Neural cell (in vitro differentiated cells): ENCODE data around the gene REM2. TPM values are rescaled to one million over a fixed set of nuclear protein-coding genes. Genes with fewer than 3 reads are reported as not detected.

Experiments
- H2AFZ ChIP-seq: fragments of 200-600, 300-800 bp; sonication (generic), shearing (Covaris generic); 2 replicates; pipeline ENCODE4 v1.6.0; 2014; ENCODE audit warnings: low read depth, mild to moderate bottlenecking, antibody characterized with exemption, low read length, moderate library complexity
- H3F3A ChIP-seq: fragments of 200-600 bp; shearing (Covaris generic); 2 replicates; pipeline ENCODE4 v1.6.1; 2016; ENCODE audit warnings: mild to moderate bottlenecking, moderate library complexity, mixed read lengths, antibody characterized with exemption, low read length; ENCODE audit not compliant: insufficient read depth, poor library complexity, severe bottlenecking
- H3K27ac ChIP-seq: fragments of 200-600, 300-800 bp; sonication (generic), shearing (Covaris generic); 2 replicates; pipeline ENCODE4 v1.5.1; 2014; ENCODE audit warnings: mild to moderate bottlenecking, low read length, moderate library complexity
- H3K27me3 ChIP-seq: fragments of 300-800, 200-600 bp; sonication (generic), shearing (Covaris generic); 2 replicates; pipeline ENCODE4 v1.6.0; 2014; ENCODE audit warnings: mild to moderate bottlenecking, low read depth, low read length, moderate library complexity; ENCODE audit not compliant: insufficient read depth
- H3K36me3 ChIP-seq: fragments of 300-800, 200-600 bp; sonication (generic), shearing (Covaris generic); 2 replicates; pipeline ENCODE4 v1.5.1; 2014; ENCODE audit warnings: mild to moderate bottlenecking, antibody characterized with exemption, low read length, moderate library complexity; ENCODE audit not compliant: insufficient read depth
- H3K4me2 ChIP-seq: fragments of 300-800, 200-600 bp; sonication (generic), shearing (Covaris generic); 2 replicates; pipeline ENCODE4 v1.6.0; 2014; ENCODE audit warnings: mild to moderate bottlenecking, low read length
- H3K4me3 ChIP-seq: fragments of 300-800, 200-600 bp; sonication (generic), shearing (Covaris generic); 2 replicates; pipeline ENCODE4 v1.5.1; 2014; ENCODE audit warnings: mild to moderate bottlenecking, low read length, moderate library complexity
- H3K79me2 ChIP-seq: fragments of 200-600 bp; shearing (Covaris generic); replicated peaks from 2 replicates; pipeline ENCODE4 v1.6.0; 2014; ENCODE audit warnings: mild to moderate bottlenecking, low read length, moderate library complexity; ENCODE audit not compliant: insufficient read depth
- H3K9ac ChIP-seq: fragments of 300-800, 200-600 bp; sonication (generic), shearing (Covaris generic); 2 replicates; pipeline ENCODE4 v1.6.1; 2016; ENCODE audit warnings: mild to moderate bottlenecking, low read length, mixed read lengths
- H3K9me2 ChIP-seq: fragments of 200-600 bp; shearing (Covaris generic); 2 replicates; pipeline ENCODE4 v1.6.1; 2016; ENCODE audit warnings: mild to moderate bottlenecking, low read length, mixed read lengths; ENCODE audit not compliant: insufficient read depth
- H3K9me3 ChIP-seq: fragments of 200-600, 300-800 bp; sonication (generic), shearing (Covaris generic); 2 replicates; pipeline ENCODE4 v1.6.1; 2016; ENCODE audit warnings: mild to moderate bottlenecking, mixed run types, low read length, moderate library complexity, mixed read lengths
- H4K20me1 ChIP-seq: fragments of 200-600 bp; shearing (Covaris generic); 2 replicates; pipeline ENCODE4 v1.6.1; 2016; ENCODE audit warnings: mild to moderate bottlenecking, mixed run types; ENCODE audit not compliant: insufficient read depth
- EP300 ChIP-seq: fragments of 450-650 bp; conservative IDR thresholded peaks from 2 replicates; pipeline ENCODE4 v1.6.1; 2014; ENCODE audit warnings: antibody characterized with exemption, mild to moderate bottlenecking, moderate library complexity; ENCODE audit not compliant: poor library complexity, severe bottlenecking
- EZH2 ChIP-seq: fragments of 200-600, 300-800 bp; shearing (Covaris generic), sonication (generic); IDR thresholded peaks from 2 replicates; pipeline ENCODE4 v1.6.1; 2014; ENCODE audit warnings: antibody characterized with exemption, low read length, borderline replicate concordance, mild to moderate bottlenecking; ENCODE audit not compliant: insufficient read depth, poor library complexity, severe bottlenecking
- MXI1 ChIP-seq: fragments of 450-650 bp; conservative IDR thresholded peaks from 2 replicates; pipeline ENCODE4 v1.6.1; 2014; ENCODE audit warnings: antibody characterized with exemption, mild to moderate bottlenecking; ENCODE audit not compliant: poor library complexity, severe bottlenecking
- POLR2AphosphoS5 ChIP-seq: IDR thresholded peaks from 2 replicates; pipeline ENCODE4 v1.6.1; 2012
- RAD21 ChIP-seq: fragments of 450-650 bp; conservative IDR thresholded peaks from 2 replicates; pipeline ENCODE4 v1.6.1; 2014; ENCODE audit warnings: antibody characterized with exemption, mild to moderate bottlenecking, moderate library complexity
- SMC3 ChIP-seq: fragments of 450-650 bp; conservative IDR thresholded peaks from 2 replicates; pipeline ENCODE4 v1.6.1; 2014; ENCODE audit warnings: antibody characterized with exemption, mild to moderate bottlenecking, moderate library complexity; ENCODE audit not compliant: poor library complexity
- TAF1 ChIP-seq: IDR thresholded peaks from 2 replicates; pipeline ENCODE4 v1.6.1; 2012; ENCODE audit warnings: low read depth
- polyA plus RNA-seq: library from polyadenylated mRNA; depleted of rRNA; stranded (reverse); fragments of >200 nt; gene quantifications from 2 replicates; pipeline ENCODE4 v1.2.3, GENCODE V29; 2014
- TF ChIP-seq, protein P1 (sequence below): fragments of 450-650 bp; IDR thresholded peaks from 2 replicates; pipeline ENCODE4 v1.5.1; 2014; ENCODE audit warnings: antibody characterized with exemption, mild to moderate bottlenecking, moderate library complexity; ENCODE audit not compliant: poor library complexity, severe bottlenecking
- TF ChIP-seq, protein P2 (sequence below): IDR thresholded peaks from 2 replicates; pipeline ENCODE4 v1.6.1; 2012; ENCODE audit warnings: borderline replicate concordance

Gene REM2
- polyA plus RNA-seq, 1 donor from 2014 or later = 28.6 TPM

DNA sequence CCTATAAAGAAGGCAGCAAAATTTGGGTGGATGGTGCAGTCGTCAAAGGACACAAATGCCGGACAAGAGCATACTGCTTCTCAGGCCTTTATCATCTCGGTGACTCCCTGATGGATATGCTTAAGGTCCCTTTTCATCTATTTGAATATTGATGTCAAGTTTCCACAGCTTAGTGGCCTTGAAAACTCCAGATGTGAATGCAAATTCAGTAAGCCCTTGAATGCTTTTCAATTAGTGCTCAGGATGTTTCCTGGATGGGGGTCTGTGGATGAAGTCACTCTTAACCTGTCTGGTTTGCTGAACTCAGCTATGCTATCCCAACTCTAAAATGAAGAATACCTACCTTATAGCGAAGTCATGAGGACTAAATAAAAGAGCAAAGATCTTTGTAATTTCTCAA lies 10.7 kb downstream of the REM2 start:
- TF ChIP-seq MXI1 (no peak), EP300 (no peak), EZH2 (no peak), RAD21 (no peak), TAF1 (no peak), SMC3 (no peak), POLR2AphosphoS5 (no peak)
- TF ChIP-seq, protein P1, sequence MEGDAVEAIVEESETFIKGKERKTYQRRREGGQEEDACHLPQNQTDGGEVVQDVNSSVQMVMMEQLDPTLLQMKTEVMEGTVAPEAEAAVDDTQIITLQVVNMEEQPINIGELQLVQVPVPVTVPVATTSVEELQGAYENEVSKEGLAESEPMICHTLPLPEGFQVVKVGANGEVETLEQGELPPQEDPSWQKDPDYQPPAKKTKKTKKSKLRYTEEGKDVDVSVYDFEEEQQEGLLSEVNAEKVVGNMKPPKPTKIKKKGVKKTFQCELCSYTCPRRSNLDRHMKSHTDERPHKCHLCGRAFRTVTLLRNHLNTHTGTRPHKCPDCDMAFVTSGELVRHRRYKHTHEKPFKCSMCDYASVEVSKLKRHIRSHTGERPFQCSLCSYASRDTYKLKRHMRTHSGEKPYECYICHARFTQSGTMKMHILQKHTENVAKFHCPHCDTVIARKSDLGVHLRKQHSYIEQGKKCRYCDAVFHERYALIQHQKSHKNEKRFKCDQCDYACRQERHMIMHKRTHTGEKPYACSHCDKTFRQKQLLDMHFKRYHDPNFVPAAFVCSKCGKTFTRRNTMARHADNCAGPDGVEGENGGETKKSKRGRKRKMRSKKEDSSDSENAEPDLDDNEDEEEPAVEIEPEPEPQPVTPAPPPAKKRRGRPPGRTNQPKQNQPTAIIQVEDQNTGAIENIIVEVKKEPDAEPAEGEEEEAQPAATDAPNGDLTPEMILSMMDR = no peak
- TF ChIP-seq, protein P2, sequence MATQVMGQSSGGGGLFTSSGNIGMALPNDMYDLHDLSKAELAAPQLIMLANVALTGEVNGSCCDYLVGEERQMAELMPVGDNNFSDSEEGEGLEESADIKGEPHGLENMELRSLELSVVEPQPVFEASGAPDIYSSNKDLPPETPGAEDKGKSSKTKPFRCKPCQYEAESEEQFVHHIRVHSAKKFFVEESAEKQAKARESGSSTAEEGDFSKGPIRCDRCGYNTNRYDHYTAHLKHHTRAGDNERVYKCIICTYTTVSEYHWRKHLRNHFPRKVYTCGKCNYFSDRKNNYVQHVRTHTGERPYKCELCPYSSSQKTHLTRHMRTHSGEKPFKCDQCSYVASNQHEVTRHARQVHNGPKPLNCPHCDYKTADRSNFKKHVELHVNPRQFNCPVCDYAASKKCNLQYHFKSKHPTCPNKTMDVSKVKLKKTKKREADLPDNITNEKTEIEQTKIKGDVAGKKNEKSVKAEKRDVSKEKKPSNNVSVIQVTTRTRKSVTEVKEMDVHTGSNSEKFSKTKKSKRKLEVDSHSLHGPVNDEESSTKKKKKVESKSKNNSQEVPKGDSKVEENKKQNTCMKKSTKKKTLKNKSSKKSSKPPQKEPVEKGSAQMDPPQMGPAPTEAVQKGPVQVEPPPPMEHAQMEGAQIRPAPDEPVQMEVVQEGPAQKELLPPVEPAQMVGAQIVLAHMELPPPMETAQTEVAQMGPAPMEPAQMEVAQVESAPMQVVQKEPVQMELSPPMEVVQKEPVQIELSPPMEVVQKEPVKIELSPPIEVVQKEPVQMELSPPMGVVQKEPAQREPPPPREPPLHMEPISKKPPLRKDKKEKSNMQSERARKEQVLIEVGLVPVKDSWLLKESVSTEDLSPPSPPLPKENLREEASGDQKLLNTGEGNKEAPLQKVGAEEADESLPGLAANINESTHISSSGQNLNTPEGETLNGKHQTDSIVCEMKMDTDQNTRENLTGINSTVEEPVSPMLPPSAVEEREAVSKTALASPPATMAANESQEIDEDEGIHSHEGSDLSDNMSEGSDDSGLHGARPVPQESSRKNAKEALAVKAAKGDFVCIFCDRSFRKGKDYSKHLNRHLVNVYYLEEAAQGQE = no peak
- Histone ChIP-seq H2AFZ (no peak overlapping the region), H3K27me3 (no peaks in the 10 kb centered on the region), H3K4me2 (no peak overlapping the region), H3K36me3 (no peaks in the 10 kb centered on the region), H3K79me2 (no peaks in the 10 kb centered on the region), H3K9me3 (no peaks in the 10 kb centered on the region), H3F3A (no peaks in the 10 kb centered on the region), H3K9ac (no peak overlapping the region), H4K20me1 (no peaks in the 10 kb centered on the region), H3K9me2 (no peaks in the 10 kb centered on the region), H3K4me3 (no peak overlapping the region), H3K27ac (no peak overlapping the region)

DNA sequence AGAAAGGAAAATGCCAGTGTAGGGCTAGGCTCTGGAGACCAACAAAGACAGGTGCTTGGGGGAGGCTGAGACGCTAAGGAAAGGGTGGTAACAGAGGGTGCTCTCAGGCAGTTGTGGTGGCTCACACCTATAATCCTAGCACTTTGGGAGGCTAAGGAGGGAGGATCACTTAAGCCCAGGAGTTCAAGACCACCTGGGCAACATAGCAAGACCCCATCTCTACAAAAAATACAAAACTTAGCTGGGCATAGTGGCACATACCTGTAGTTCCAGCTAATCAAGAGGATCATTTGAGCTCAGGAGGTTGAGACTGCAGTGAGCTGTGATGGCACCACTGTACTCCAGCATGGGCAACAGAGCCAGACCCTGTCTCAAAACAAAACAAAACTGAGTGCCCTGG lies 12.4 kb downstream of the REM2 start:
- Histone ChIP-seq H3K4me3 (no peak overlapping the region), H3F3A (no peaks in the 10 kb centered on the region), H3K9ac (no peak overlapping the region), H3K27ac (peak overlapping the region; percentile 83), H3K27me3 (no peaks in the 10 kb centered on the region), H3K4me2 (no peak overlapping the region), H4K20me1 (no peaks in the 10 kb centered on the region), H3K9me2 (no peaks in the 10 kb centered on the region), H2AFZ (no peak overlapping the region), H3K79me2 (no peaks in the 10 kb centered on the region), H3K9me3 (no peaks in the 10 kb centered on the region), H3K36me3 (no peaks in the 10 kb centered on the region)
- TF ChIP-seq, protein P1 = no peak
- TF ChIP-seq RAD21 = no peak
- TF ChIP-seq, protein P2 = no peak
